MM.1S (cell line): ENCODE data around the gene GABARAPL2.

Experiments
- DNase-seq: peaks from one replicate; pipeline ENCODE4 v3.0.0-alpha.2; 2015
- H2AFZ ChIP-seq: fragments of 300-600 bp; sonication (generic); 2 replicates; pipeline ENCODE4 v1.6.0; 2016; ENCODE audit warnings: antibody characterized with exemption, low read length
- H3F3A ChIP-seq: fragments of 300-600 bp; sonication (generic); 2 replicates; pipeline ENCODE4 v1.6.1; 2016; ENCODE audit warnings: mild to moderate bottlenecking, antibody characterized with exemption, low read length, moderate library complexity, mixed read lengths; ENCODE audit not compliant: insufficient read depth
- H3K27ac ChIP-seq: fragments of 300-600 bp; sonication (generic); 2 replicates; pipeline ENCODE4 v1.5.1; 2016; ENCODE audit warnings: mild to moderate bottlenecking, low read length
- H3K27me3 ChIP-seq: fragments of 300-600 bp; sonication (generic); replicated peaks from 2 replicates; pipeline ENCODE4 v1.6.0; 2016; ENCODE audit warnings: low read length; ENCODE audit not compliant: insufficient read depth
- H3K36me3 ChIP-seq: fragments of 300-600 bp; sonication (generic); replicated peaks from 2 replicates; pipeline ENCODE4 v1.6.1; 2016; ENCODE audit warnings: mild to moderate bottlenecking, low read length, mixed read lengths; ENCODE audit not compliant: insufficient read depth
- H3K4me1 ChIP-seq: fragments of 300-600 bp; sonication (generic); 2 replicates; pipeline ENCODE4 v1.6.1; 2016; ENCODE audit warnings: low read length, mixed read lengths
- H3K4me2 ChIP-seq: fragments of 300-600 bp; sonication (generic); 2 replicates; pipeline ENCODE4 v1.6.0; 2016; ENCODE audit warnings: low read depth, low read length
- H3K4me3 ChIP-seq: fragments of 300-600 bp; sonication (generic); 2 replicates; pipeline ENCODE4 v1.5.1; 2016; ENCODE audit warnings: low read length, mixed read lengths
- H3K79me2 ChIP-seq: fragments of 300-600 bp; sonication (generic); 2 replicates; pipeline ENCODE4 v1.6.1; 2016; ENCODE audit warnings: mixed run types, low read length, mixed read lengths
- H3K9ac ChIP-seq: fragments of 300-600 bp; sonication (generic); 2 replicates; pipeline ENCODE4 v1.6.1; 2016; ENCODE audit warnings: low read length, mixed read lengths
- H3K9me2 ChIP-seq: fragments of 300-600 bp; sonication (generic); replicated peaks from 2 replicates; pipeline ENCODE4 v1.6.1; 2016; ENCODE audit warnings: mild to moderate bottlenecking, low read length, mixed read lengths; ENCODE audit not compliant: insufficient read depth
- H3K9me3 ChIP-seq: fragments of 300-600 bp; sonication (generic); replicated peaks from 2 replicates; pipeline ENCODE4 v1.6.1; 2016; ENCODE audit warnings: mild to moderate bottlenecking, low read length, mixed read lengths; ENCODE audit not compliant: insufficient read depth
- H4K20me1 ChIP-seq: fragments of 300-600 bp; sonication (generic); 2 replicates; pipeline ENCODE4 v1.6.1; 2016; ENCODE audit warnings: mild to moderate bottlenecking, low read length, moderate library complexity, mixed read lengths; ENCODE audit not compliant: insufficient read depth
- CTCF ChIP-seq: fragments of 300-600 bp; sonication (generic); IDR thresholded peaks from 2 replicates; pipeline ENCODE4 v1.5.1; 2016; ENCODE audit warnings: antibody characterized with exemption, low read length, mixed read lengths
- EZH2 ChIP-seq: fragments of 300-600 bp; sonication (generic); optimal IDR thresholded peaks from 2 replicates; pipeline ENCODE3; 2017; ENCODE audit warnings: low read depth, mild to moderate bottlenecking, antibody characterized with exemption, low read length, mixed read lengths
- EZH2phosphoT487 ChIP-seq: fragments of 300-600 bp; sonication (generic); IDR thresholded peaks from 2 replicates; pipeline ENCODE4 v1.6.1; 2018; ENCODE audit warnings: antibody characterized with exemption, low read length

GABARAPL2 gene

GRCh38 chr16:75532142-75532765, 33.9 kb upstream of the GABARAPL2 start:
- H3K9ac ChIP-seq = no peak overlapping the region
- no peaks in the 10 kb centered on the region for H3K9me2 ChIP-seq
- H3K4me3 ChIP-seq = no peak overlapping the region
- H2AFZ ChIP-seq = no peak overlapping the region
- TF ChIP-seq EZH2phosphoT487 (no peak), EZH2 (no peak), CTCF (no peak)
- H3K36me3 ChIP-seq = no peaks in the 10 kb centered on the region
- no peaks in the 10 kb centered on the region for H3F3A ChIP-seq
- no peaks in the 10 kb centered on the region for H3K4me1 ChIP-seq
- no peaks in the 10 kb centered on the region for H3K79me2 ChIP-seq
- H3K27me3 ChIP-seq = no peaks in the 10 kb centered on the region
- H3K9me3 ChIP-seq = no peaks in the 10 kb centered on the region
- no peak overlapping the region for H3K27ac ChIP-seq
- no peak for DNase-seq
- no peak overlapping the region for H3K4me2 ChIP-seq
- H4K20me1 ChIP-seq = no peaks in the 10 kb centered on the region

GRCh38 chr16:75532791-75533190, 33.4 kb upstream of the GABARAPL2 start:
- Histone ChIP-seq H3K9ac (no peak overlapping the region), H3K4me2 (no peak overlapping the region), H3K4me1 (no peaks in the 10 kb centered on the region), H3K4me3 (no peak overlapping the region), H3K36me3 (no peaks in the 10 kb centered on the region), H3K79me2 (no peaks in the 10 kb centered on the region), H3K9me3 (no peaks in the 10 kb centered on the region), H4K20me1 (no peaks in the 10 kb centered on the region), H3K27ac (no peak overlapping the region), H3F3A (no peaks in the 10 kb centered on the region), H3K27me3 (no peaks in the 10 kb centered on the region), H2AFZ (no peak overlapping the region), H3K9me2 (no peaks in the 10 kb centered on the region)
- no peak for DNase-seq
- TF ChIP-seq EZH2phosphoT487 (no peak), EZH2 (no peak)

- H3F3A ChIP-seq = no peaks in the 10 kb centered on the region
- DNase-seq = no peak
- no peaks in the 10 kb centered on the region for H3K27me3 ChIP-seq
- no peaks in the 10 kb centered on the region for H3K9me2 ChIP-seq
- no peak overlapping the region for H2AFZ ChIP-seq
- no peaks in the 10 kb centered on the region for H3K9me3 ChIP-seq
- H3K27ac ChIP-seq = no peak overlapping the region
- no peaks in the 10 kb centered on the region for H3K79me2 ChIP-seq
- no peak overlapping the region for H3K4me2 ChIP-seq
- H4K20me1 ChIP-seq = no peaks in the 10 kb centered on the region
- no peak overlapping the region for H3K9ac ChIP-seq
- no peaks in the 10 kb centered on the region for H3K36me3 ChIP-seq
- H3K4me1 ChIP-seq = no peaks in the 10 kb centered on the region
- no peak overlapping the region for H3K4me3 ChIP-seq
- TF ChIP-seq CTCF = no peak
- no peak for TF ChIP-seq EZH2phosphoT487
- TF ChIP-seq EZH2 = no peak
Measured at GRCh38 chr16:75534560-75535205, 31.5 kb upstream of the GABARAPL2 start.

- Histone ChIP-seq H3K4me2 (no peak overlapping the region), H3K79me2 (no peaks in the 10 kb centered on the region), H3K9me2 (no peaks in the 10 kb centered on the region), H3K4me3 (no peak overlapping the region), H3F3A (no peaks in the 10 kb centered on the region), H3K9me3 (no peaks in the 10 kb centered on the region), H3K36me3 (no peaks in the 10 kb centered on the region), H3K27ac (no peak overlapping the region), H2AFZ (no peak overlapping the region), H3K4me1 (no peaks in the 10 kb centered on the region), H3K27me3 (no peaks in the 10 kb centered on the region), H3K9ac (no peak overlapping the region), H4K20me1 (no peaks in the 10 kb centered on the region)
- no peak for TF ChIP-seq EZH2phosphoT487
- TF ChIP-seq EZH2 = no peak
- TF ChIP-seq CTCF = no peak
- DNase-seq = no peak
Measured at GRCh38 chr16:75535211-75535843, 30.9 kb upstream of the GABARAPL2 start.
